ENCODE results near the gene KIAA1217.
A peak's percentile ranks its signal among the peaks of the same experiment; 100 is the strongest.

The KIAA1217 gene

DNA sequence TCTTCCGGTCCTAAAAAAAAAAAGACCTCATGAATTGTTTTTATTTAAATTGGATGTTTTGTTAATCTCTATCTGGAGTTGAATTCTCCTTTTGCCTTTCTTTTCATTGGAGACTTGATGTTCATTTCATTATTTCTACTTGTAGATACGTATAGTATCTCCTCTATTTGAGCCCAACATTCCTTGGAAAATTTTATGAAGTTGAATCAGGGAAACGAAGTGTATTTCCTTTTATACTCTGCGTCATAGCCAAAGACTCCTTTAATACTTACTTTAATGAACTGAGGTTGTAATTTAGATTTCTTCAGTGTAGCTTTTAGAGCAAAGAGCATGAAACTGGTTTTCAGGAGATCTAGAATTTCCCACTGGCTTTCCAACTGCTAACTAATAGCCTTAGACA, 132.4 kb downstream of the KIAA1217 start:
- Histone ChIP-seq H3K4me3 (ENCODE audit: low read length, poor library complexity, severe bottlenecking) (no peak overlapping the region), H3K79me2 (ENCODE audit: insufficient read depth, low read length) (no peaks in the 10 kb centered on the region), H4K20me1 (ENCODE audit: insufficient read depth, low read length, poor library complexity, severe bottlenecking) (no peaks in the 10 kb centered on the region), H3K9me2 (replicated peaks; ENCODE audit: low read depth, low read length) (no peaks in the 10 kb centered on the region), H2AFZ (ENCODE audit: low read length) (no peak overlapping the region; the same call in 1 of the 2 replicates), H3K9ac (ENCODE audit: low read depth, low read length, poor library complexity, severe bottlenecking) (no peak overlapping the region), H3K36me3 (ENCODE audit: insufficient read depth, low read length) (no peaks in the 10 kb centered on the region), H3F3A (ENCODE audit: low read depth) (no peaks in the 10 kb centered on the region), H3K9me3 (ENCODE audit: insufficient read depth, low read depth, low read length) (no peaks in the 10 kb centered on the region), H3K4me1 (ENCODE audit: insufficient read depth, low read length, poor library complexity, severe bottlenecking) (peaks cover 32% of the 10 kb centered on the region), H3K27me3 (ENCODE audit: insufficient read depth, low read length, poor library complexity, severe bottlenecking) (no peaks in the 10 kb centered on the region), H3K4me2 (ENCODE audit: low read depth, low read length, poor library complexity, severe bottlenecking) (no peak overlapping the region)
- TF ChIP-seq, protein P1, sequence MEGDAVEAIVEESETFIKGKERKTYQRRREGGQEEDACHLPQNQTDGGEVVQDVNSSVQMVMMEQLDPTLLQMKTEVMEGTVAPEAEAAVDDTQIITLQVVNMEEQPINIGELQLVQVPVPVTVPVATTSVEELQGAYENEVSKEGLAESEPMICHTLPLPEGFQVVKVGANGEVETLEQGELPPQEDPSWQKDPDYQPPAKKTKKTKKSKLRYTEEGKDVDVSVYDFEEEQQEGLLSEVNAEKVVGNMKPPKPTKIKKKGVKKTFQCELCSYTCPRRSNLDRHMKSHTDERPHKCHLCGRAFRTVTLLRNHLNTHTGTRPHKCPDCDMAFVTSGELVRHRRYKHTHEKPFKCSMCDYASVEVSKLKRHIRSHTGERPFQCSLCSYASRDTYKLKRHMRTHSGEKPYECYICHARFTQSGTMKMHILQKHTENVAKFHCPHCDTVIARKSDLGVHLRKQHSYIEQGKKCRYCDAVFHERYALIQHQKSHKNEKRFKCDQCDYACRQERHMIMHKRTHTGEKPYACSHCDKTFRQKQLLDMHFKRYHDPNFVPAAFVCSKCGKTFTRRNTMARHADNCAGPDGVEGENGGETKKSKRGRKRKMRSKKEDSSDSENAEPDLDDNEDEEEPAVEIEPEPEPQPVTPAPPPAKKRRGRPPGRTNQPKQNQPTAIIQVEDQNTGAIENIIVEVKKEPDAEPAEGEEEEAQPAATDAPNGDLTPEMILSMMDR (conservative IDR thresholded peaks at IDR 0.05; ENCODE audit: low read length), result no peak
- no peak for TF ChIP-seq EZH2phosphoT487 (IDR thresholded peaks at IDR 0.05; ENCODE audit: borderline replicate concordance)

DNA sequence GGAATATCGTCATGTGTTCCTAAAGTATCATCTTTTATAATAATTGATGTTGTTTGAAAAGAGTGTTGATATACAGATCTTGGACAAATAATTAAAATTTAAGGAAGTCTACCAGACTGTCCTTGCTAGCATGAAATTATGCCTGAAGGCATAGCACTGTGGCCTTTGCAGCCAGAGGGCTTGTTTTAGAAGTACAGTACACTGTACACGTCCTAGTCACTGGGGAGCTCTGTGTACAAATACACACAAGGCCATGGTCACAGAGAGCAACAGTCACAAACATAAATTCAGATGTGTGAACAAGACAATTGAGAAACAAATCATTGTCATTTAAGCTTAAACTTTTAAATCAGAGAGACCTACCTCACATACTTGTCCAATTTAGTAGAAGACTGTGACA, 133.0 kb downstream of the KIAA1217 start:
- Histone ChIP-seq H3K4me2 (ENCODE audit: low read depth, low read length, poor library complexity, severe bottlenecking) (no peak overlapping the region), H3K9me3 (ENCODE audit: insufficient read depth, low read depth, low read length) (no peaks in the 10 kb centered on the region), H3K36me3 (ENCODE audit: insufficient read depth, low read length) (no peaks in the 10 kb centered on the region), H2AFZ (ENCODE audit: low read length) (no peak overlapping the region; the same call in 1 of the 2 replicates), H3K4me1 (ENCODE audit: insufficient read depth, low read length, poor library complexity, severe bottlenecking) (peaks cover 33% of the 10 kb centered on the region), H3K27me3 (ENCODE audit: insufficient read depth, low read length, poor library complexity, severe bottlenecking) (no peaks in the 10 kb centered on the region), H3K9me2 (replicated peaks; ENCODE audit: low read depth, low read length) (no peaks in the 10 kb centered on the region), H3K9ac (ENCODE audit: low read depth, low read length, poor library complexity, severe bottlenecking) (no peak overlapping the region), H3F3A (ENCODE audit: low read depth) (no peaks in the 10 kb centered on the region), H4K20me1 (ENCODE audit: insufficient read depth, low read length, poor library complexity, severe bottlenecking) (no peaks in the 10 kb centered on the region), H3K79me2 (ENCODE audit: insufficient read depth, low read length) (no peaks in the 10 kb centered on the region), H3K4me3 (ENCODE audit: low read length, poor library complexity, severe bottlenecking) (no peak overlapping the region)
- TF ChIP-seq, protein P1 (conservative IDR thresholded peaks at IDR 0.05; ENCODE audit: low read length), result no peak

DNA sequence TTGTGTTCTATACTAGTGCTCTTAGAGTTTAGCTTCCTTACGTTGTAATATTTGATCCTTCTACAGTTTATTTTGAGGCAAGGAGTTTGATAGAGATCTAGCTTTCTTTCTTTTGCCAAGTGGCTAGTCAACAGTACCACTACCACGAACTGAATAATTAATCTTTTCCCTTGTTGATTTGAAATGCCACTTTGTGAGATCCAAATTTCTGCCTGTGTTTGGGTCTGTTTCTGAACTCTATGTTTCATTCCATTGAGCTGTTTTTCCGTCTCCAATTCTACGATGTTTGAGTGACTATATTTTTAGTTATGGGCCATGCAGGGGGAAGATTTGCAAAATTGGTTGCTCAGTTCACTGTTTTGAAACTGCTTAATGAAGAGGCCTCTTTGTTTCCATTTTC, 134.7 kb downstream of the KIAA1217 start:
- Histone ChIP-seq H3K4me2 (ENCODE audit: low read depth, low read length, poor library complexity, severe bottlenecking) (peak overlapping the region; percentile 62), H3F3A (ENCODE audit: low read depth) (no peaks in the 10 kb centered on the region), H3K9ac (ENCODE audit: low read depth, low read length, poor library complexity, severe bottlenecking) (peak overlapping the region; percentile 52), H3K9me2 (replicated peaks; ENCODE audit: low read depth, low read length) (no peaks in the 10 kb centered on the region), H3K27me3 (ENCODE audit: insufficient read depth, low read length, poor library complexity, severe bottlenecking) (no peaks in the 10 kb centered on the region), H4K20me1 (ENCODE audit: insufficient read depth, low read length, poor library complexity, severe bottlenecking) (no peaks in the 10 kb centered on the region), H3K36me3 (ENCODE audit: insufficient read depth, low read length) (no peaks in the 10 kb centered on the region), H3K9me3 (ENCODE audit: insufficient read depth, low read depth, low read length) (no peaks in the 10 kb centered on the region), H2AFZ (ENCODE audit: low read length) (peak overlapping the region; percentile 67; the same call in 1 of the 2 replicates), H3K4me3 (ENCODE audit: low read length, poor library complexity, severe bottlenecking) (peak overlapping the region; percentile 43), H3K4me1 (ENCODE audit: insufficient read depth, low read length, poor library complexity, severe bottlenecking) (peaks cover 41% of the 10 kb centered on the region), H3K79me2 (ENCODE audit: insufficient read depth, low read length) (no peaks in the 10 kb centered on the region)
- TF ChIP-seq, protein P1 (conservative IDR thresholded peaks at IDR 0.05; ENCODE audit: low read length), result no peak
- TF ChIP-seq EZH2phosphoT487 (IDR thresholded peaks at IDR 0.05; ENCODE audit: borderline replicate concordance), result no peak
